ENCODE data around the gene NFATC3. TPM values are rescaled to one million over a fixed set of nuclear protein-coding genes. Genes with fewer than 3 reads are reported as not detected.

Gene NFATC3
- total RNA-seq, result 100 to 1,000 TPM in 1 of 4 donors, 10 to 100 TPM in 3; 67.7 to 107 (median 71.7) TPM

DNA sequence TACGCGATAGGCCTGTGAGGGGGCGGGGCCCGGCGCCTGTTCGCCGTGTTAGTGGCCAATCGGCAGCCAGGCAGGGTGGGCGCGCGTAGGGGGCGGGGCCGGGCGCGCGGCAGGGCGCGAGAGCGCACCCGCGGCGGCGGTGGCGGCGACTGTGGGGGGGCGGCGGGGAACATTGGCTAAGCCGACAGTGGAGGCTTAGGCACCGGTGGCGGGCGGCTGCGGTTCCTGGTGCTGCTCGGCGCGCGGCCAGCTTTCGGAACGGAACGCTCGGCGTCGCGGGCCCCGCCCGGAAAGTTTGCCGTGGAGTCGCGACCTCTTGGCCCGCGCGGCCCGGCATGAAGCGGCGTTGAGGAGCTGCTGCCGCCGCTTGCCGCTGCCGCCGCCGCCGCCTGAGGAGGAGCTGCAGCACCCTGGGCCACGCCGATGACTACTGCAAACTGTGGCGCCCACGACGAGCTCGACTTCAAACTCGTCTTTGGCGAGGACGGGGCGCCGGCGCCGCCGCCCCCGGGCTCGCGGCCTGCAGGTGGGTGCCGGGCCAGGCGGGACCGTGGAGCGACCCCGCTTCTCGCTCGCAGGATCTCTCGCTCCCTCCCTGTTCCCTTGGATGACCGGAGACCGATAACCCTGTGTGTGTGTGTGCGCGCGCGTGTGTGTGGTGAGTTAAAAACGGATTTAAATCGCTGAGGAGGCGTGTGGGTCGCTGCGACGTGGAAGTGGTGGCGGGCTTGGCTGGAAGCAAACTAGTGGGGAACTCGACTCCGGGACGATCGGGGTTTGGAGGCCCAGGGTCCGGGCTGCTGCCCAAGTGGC, at the start of gene NFATC3:
TSS of gene NFATC3 (plus strand) at position 112 of the 813 bp plus-strand sequence. CDS start at position 424, 312 bp downstream.
- peak; percentile 99 to 100 for DNase-seq
- peak within 1 kb of the TSS; percentile 54 to 96 (median 60) for H3K4me3 ChIP-seq (replicated peaks in 1 of 3)
- no peaks in the 10 kb centered on the region for H3K9me3 ChIP-seq
- WGBS, 2 donors, result 1 to 2% methylated on average over 9 to 27 of the region's 104 CpGs
- no peaks in the 10 kb centered on the region for H3K36me3 ChIP-seq
- H3K27ac ChIP-seq, result peak within 1 kb of the TSS; percentile 95 to 96 (median 95)
- TF ChIP-seq POLR2A (IDR thresholded peaks at IDR 0.05), result peak in 1 of 2 donors; percentile 82
- TF ChIP-seq, protein P1, sequence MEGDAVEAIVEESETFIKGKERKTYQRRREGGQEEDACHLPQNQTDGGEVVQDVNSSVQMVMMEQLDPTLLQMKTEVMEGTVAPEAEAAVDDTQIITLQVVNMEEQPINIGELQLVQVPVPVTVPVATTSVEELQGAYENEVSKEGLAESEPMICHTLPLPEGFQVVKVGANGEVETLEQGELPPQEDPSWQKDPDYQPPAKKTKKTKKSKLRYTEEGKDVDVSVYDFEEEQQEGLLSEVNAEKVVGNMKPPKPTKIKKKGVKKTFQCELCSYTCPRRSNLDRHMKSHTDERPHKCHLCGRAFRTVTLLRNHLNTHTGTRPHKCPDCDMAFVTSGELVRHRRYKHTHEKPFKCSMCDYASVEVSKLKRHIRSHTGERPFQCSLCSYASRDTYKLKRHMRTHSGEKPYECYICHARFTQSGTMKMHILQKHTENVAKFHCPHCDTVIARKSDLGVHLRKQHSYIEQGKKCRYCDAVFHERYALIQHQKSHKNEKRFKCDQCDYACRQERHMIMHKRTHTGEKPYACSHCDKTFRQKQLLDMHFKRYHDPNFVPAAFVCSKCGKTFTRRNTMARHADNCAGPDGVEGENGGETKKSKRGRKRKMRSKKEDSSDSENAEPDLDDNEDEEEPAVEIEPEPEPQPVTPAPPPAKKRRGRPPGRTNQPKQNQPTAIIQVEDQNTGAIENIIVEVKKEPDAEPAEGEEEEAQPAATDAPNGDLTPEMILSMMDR (IDR thresholded peaks at IDR 0.05), result no peak
- H3K27me3 ChIP-seq, result no peaks in the 10 kb centered on the region
- intact Hi-C loops (cut with DNase I), result no loop called here
- peaks cover 59 to 60% of the 10 kb centered on the region in 2 donors for H3K4me1 ChIP-seq

GRCh38 chr16:68037841-68038597, 47.2 kb upstream of the NFATC3 start:
- Histone ChIP-seq H3K4me1 (peaks cover 0 to 5% of the 10 kb centered on the region in 2 donors), H3K4me3 (replicated peaks in 1 of 3) (no peak overlapping the region), H3K36me3 (no peaks in the 10 kb centered on the region), H3K27ac (peak overlapping the region in 1 of 3 donors; percentile 15), H3K27me3 (no peaks in the 10 kb centered on the region), H3K9me3 (no peaks in the 10 kb centered on the region)
- intact Hi-C loops (cut with DNase I), result no loop called here
- 90% methylated on average over 9 of the region's 9 CpGs for WGBS, 2 donors
- no peak for TF ChIP-seq POLR2A (IDR thresholded peaks at IDR 0.05)
- TF ChIP-seq, protein P1 (IDR thresholded peaks at IDR 0.05), result no peak
- DNase-seq, result no peak

DNA sequence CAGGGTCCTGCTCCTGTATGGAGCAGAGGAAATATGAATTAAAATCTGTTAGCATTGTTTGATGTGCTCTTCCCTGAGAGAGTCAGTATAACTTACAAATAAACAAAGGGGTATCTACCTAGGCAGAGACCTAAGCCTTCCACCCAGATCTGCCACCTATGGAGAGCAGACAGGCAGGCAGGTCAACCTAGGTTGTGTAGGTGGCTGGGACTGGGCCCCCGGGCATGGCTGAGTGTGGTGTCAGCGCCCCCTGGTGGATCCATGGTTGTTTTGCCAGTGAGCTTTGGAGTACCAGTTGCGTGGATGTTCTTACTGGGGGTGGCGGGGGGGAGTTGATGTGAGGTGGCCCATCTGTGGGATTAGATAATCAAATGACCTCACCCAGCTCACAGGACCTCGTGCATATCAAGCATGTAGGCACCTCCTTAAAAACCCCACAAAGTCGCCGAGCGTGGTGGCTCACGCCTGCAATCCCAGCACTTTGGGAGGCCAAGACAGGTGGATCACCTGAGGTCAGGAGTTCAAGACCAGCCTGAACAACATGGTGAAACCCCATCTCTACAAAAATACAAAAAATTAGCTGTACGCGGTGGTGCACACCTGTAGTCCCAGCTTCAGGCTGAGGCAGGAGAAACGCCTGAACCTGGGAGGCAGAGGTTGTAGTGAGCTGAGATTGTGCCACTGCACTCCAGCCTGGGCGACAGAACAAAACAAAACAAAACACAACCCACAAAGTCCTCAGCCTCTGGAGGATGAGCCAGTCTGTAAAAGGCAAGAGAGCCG, 44.5 kb upstream of the NFATC3 start:
- H3K27ac ChIP-seq, result no peak overlapping the region
- DNase-seq, result peak; percentile 79 to 85
- intact Hi-C loops (cut with DNase I), result loop anchor here (5.0 kb wide), 2 partner anchors 48 to 158 kb away; partner anchors contain the start of gene NRN1L
- H3K4me1 ChIP-seq, result peaks cover 0 to 3% of the 10 kb centered on the region in 2 donors
- 71 to 80% methylated on average over 11 to 12 of the region's 14 CpGs for WGBS, 2 donors
- no peaks in the 10 kb centered on the region for H3K9me3 ChIP-seq
- no peaks in the 10 kb centered on the region for H3K27me3 ChIP-seq
- TF ChIP-seq POLR2A (IDR thresholded peaks at IDR 0.05), result no peak
- TF ChIP-seq, protein P1 (IDR thresholded peaks at IDR 0.05), result peak; percentile 69 to 92 (median 87)
- no peaks in the 10 kb centered on the region for H3K36me3 ChIP-seq
- no peak overlapping the region for H3K4me3 ChIP-seq (replicated peaks in 1 of 3)

GRCh38 chr16:68041783-68042182, 43.4 kb upstream of the NFATC3 start:
- H3K27ac ChIP-seq, result no peak overlapping the region
- H3K27me3 ChIP-seq, result no peaks in the 10 kb centered on the region
- peaks cover 0 to 3% of the 10 kb centered on the region in 2 donors for H3K4me1 ChIP-seq
- no peaks in the 10 kb centered on the region for H3K9me3 ChIP-seq
- no peak for TF ChIP-seq POLR2A (IDR thresholded peaks at IDR 0.05)
- TF ChIP-seq, protein P1 (IDR thresholded peaks at IDR 0.05), result no peak
- H3K4me3 ChIP-seq (replicated peaks in 1 of 3), result no peak overlapping the region
- H3K36me3 ChIP-seq, result no peaks in the 10 kb centered on the region
- WGBS, 2 donors, result 87 to 92% methylated on average over 2 of the region's 2 CpGs
- intact Hi-C loops (cut with DNase I), result loop anchor here (5.0 kb wide), 2 partner anchors 49 to 159 kb away; partner anchors contain the start of gene NRN1L
- no peak for DNase-seq
